Loucy (cell line): ENCODE measurements around the gene FGF11.

Experiments
- EZH2phosphoT487 ChIP-seq: fragments of 200-600 bp; IDR thresholded peaks from 2 replicates; pipeline ENCODE4 v1.6.1; 2018; ENCODE audit warnings: antibody characterized with exemption, mild to moderate bottlenecking, moderate library complexity, borderline replicate concordance
- TF ChIP-seq, protein P1 (sequence below): fragments of 200-600 bp; sonication (generic); conservative IDR thresholded peaks from 2 replicates; pipeline ENCODE4 v1.5.1; 2014; ENCODE audit warnings: mild to moderate bottlenecking, antibody characterized with exemption, low read length

DNA sequence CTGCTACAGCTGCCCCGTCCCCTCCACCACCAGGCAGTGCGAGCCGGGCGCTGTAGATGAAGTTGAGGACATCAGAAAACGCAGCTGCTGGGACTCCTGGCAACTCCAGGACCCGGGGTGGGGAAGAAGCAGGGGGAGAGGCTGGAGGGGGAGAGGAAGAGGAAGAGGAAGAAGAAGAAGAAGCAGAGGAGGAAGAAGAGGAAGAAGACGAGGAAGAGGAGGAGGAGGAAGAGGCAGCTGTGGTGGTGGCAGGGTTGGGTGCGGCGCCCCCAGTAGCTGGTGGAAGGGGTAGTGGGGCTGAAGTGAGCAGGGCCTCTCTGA, 27.0 kb downstream of the FGF11 start:
- TF ChIP-seq, protein P1, sequence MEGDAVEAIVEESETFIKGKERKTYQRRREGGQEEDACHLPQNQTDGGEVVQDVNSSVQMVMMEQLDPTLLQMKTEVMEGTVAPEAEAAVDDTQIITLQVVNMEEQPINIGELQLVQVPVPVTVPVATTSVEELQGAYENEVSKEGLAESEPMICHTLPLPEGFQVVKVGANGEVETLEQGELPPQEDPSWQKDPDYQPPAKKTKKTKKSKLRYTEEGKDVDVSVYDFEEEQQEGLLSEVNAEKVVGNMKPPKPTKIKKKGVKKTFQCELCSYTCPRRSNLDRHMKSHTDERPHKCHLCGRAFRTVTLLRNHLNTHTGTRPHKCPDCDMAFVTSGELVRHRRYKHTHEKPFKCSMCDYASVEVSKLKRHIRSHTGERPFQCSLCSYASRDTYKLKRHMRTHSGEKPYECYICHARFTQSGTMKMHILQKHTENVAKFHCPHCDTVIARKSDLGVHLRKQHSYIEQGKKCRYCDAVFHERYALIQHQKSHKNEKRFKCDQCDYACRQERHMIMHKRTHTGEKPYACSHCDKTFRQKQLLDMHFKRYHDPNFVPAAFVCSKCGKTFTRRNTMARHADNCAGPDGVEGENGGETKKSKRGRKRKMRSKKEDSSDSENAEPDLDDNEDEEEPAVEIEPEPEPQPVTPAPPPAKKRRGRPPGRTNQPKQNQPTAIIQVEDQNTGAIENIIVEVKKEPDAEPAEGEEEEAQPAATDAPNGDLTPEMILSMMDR = no peak
- no peak for TF ChIP-seq EZH2phosphoT487
